Measurements from ENCODE around the gene ZNF281. TPM values are rescaled to one million over a fixed set of nuclear protein-coding genes. Genes with fewer than 3 reads are reported as not detected.

Gene ZNF281
- total and polyA plus RNA-seq, 9 of the 15 experiments (the other 6 are each of a cell fraction or from before 2014, with no cell fraction given) = 9.6 to 24.9 (median 16.5) TPM

- Histone ChIP-seq H3K9me1 (ENCODE audit: control insufficient read depth, insufficient read depth, low read length) (no peaks in the 10 kb centered on the region), H4K20me1 (replicated peaks; ENCODE audit: control insufficient read depth, insufficient read depth, low read length) (no peaks in the 10 kb centered on the region), H3K27ac (ENCODE audit: extremely low read depth, low read depth, low read length) (no peak overlapping the region), H3K36me3 (ENCODE audit: control insufficient read depth, insufficient read depth, low read length) (no peaks in the 10 kb centered on the region), H3K4me2 (ENCODE audit: insufficient read depth, low read length) (no peak overlapping the region), H2AFZ (ENCODE audit: low read depth, low read length) (no peak overlapping the region), H3K4me3 (no peak overlapping the region), H3K9me3 (replicated peaks; ENCODE audit: control insufficient read depth, insufficient read depth, low read depth, low read length) (no peaks in the 10 kb centered on the region), H3K4me1 (replicated peaks in 1 of 2; ENCODE audit: control insufficient read depth in 2 of 2, insufficient read depth in 2 of 2, low read length in 2 of 2) (no peaks in the 10 kb centered on the region), H3K79me2 (ENCODE audit: control insufficient read depth, insufficient read depth, low read length) (no peaks in the 10 kb centered on the region), H3K27me3 (ENCODE audit: control insufficient read depth in 2 of 2, insufficient read depth in 2 of 2, low read length in 2 of 2) (peaks cover 10 to 34% of the 10 kb centered on the region in 2 experiments), H3K9ac (ENCODE audit: insufficient read depth in 1 of 2, low read depth in 2 of 2, low read length in 2 of 2) (no peak overlapping the region)
- FAIRE-seq (no peak), DNase-seq (ENCODE audit: extremely low read depth in 1 of 4, low spot score in 3 of 4) (no peak), ATAC-seq (no peak)
- TF ChIP-seq GATA2 (CRISPR knock-in tag; IDR thresholded peaks at IDR 0.05) = no peak
- TF ChIP-seq ATF2 (CRISPR knock-in tag; IDR thresholded peaks at IDR 0.05) = no peak
- no peak for TF ChIP-seq KHSRP (IDR thresholded peaks at IDR 0.05)
- TF ChIP-seq GTF2E2 (tag; IDR thresholded peaks at IDR 0.05) = no peak
- no peak for TF ChIP-seq CHD2 (IDR thresholded peaks at IDR 0.05; ENCODE audit: low read depth, low read length)
- TF ChIP-seq ZNF75A (CRISPR knock-in tag; IDR thresholded peaks at IDR 0.05) = no peak
- TF ChIP-seq ZNF146 (CRISPR knock-in tag; IDR thresholded peaks at IDR 0.05; ENCODE audit: unreplicated experiment) = no peak
- TF ChIP-seq KAT7 (CRISPR knock-in tag; IDR thresholded peaks at IDR 0.05; ENCODE audit: borderline replicate concordance) = no peak
- CTCF ChIA-PET (ENCODE audit: low intra/inter-chr PET ratio) = no interaction called here
- BruUV-seq (replicated peaks) = no TSS peak
- in situ Hi-C loops (cut with MboI) (no loop called here), intact Hi-C loops (cut with micrococcal nuclease) (no loop called here)
- POLR2A ChIA-PET = interaction anchor here (1.4 kb wide), 1 partner anchor 9 kb away, joined by 7 read pairs; no protein-coding TSS in a partner anchor
Measured at GRCh38 chr1:200437088-200437487, 27.3 kb upstream of the ZNF281 start.

Data from K562 (cell line).